Gastroesophageal sphincter (tissue), 4 donors: ENCODE measurements around the gene COMMD10. TPM values are rescaled to one million over a fixed set of nuclear protein-coding genes. Genes with fewer than 3 reads are reported as not detected.

Experiments
- ATAC-seq: fragments of 150-250 bp; one replicate; pipeline ENCODE4 v1.9.1; 2016; ENCODE audit warnings: mild to moderate bottlenecking, moderate library complexity
- H3K27ac ChIP-seq, 4 donors: fragments of 200-600 bp; sonication (generic) in 3 of 4; 1 replicate in 3 of 4; 2 replicates in 1 of 4; pipeline ENCODE4 v1.5.1; 2016 to 2019
- H3K27me3 ChIP-seq: fragments of 200-600 bp; sonication (generic); one replicate; pipeline ENCODE4 v1.5.1; 2019
- H3K36me3 ChIP-seq, 2 donors: fragments of 200-600 bp; sonication (generic); one replicate each; pipeline ENCODE4 v1.5.1; 2019; ENCODE audit warnings: control low read depth in 1 of 2
- H3K4me1 ChIP-seq, 3 donors: fragments of 200-600 bp; sonication (generic); 1 replicate in 2 of 3; 2 replicates in 1 of 3; pipeline ENCODE4 v1.5.1; 2016 to 2019; ENCODE audit warnings: control low read depth in 2 of 3
- H3K4me3 ChIP-seq, 2 donors: fragments of 200-600 bp; sonication (generic); one replicate each; pipeline ENCODE4 v1.5.1; 2019; ENCODE audit warnings: mild to moderate bottlenecking in 1 of 2, moderate library complexity in 1 of 2
- H3K9me3 ChIP-seq, 3 donors: fragments of 200-600 bp; sonication (generic); one replicate each; pipeline ENCODE4 v1.5.1; 2017 to 2019; ENCODE audit warnings: control low read depth in 2 of 3
- CTCF ChIP-seq, 4 experiments: fragments of 200-600 bp in 2 of 4; fragments of 450-650 bp in 2 of 4; sonication (generic) in 1 of 4; IDR thresholded peaks; one replicate each; pipeline ENCODE4 v1.5.1; 2017 to 2019; ENCODE audit warnings: antibody characterized with exemption in 4 of 4, mild to moderate bottlenecking in 2 of 4, moderate library complexity in 2 of 4
- EP300 ChIP-seq: sonication (generic); formaldehyde crosslinking; IDR thresholded peaks from one replicate; pipeline ENCODE4 v1.6.1; 2017; ENCODE audit warnings: antibody characterized with exemption, mild to moderate bottlenecking
- POLR2A ChIP-seq, 2 donors: fragments of 450-650 bp; IDR thresholded peaks; one replicate each; pipeline ENCODE4 v1.6.1; 2017; ENCODE audit warnings: antibody characterized with exemption in 2 of 2, mild to moderate bottlenecking in 2 of 2, moderate library complexity in 1 of 2
- POLR2AphosphoS5 ChIP-seq: sonication (generic); formaldehyde crosslinking; IDR thresholded peaks from one replicate; pipeline ENCODE4 v1.6.1; 2017; ENCODE audit warnings: antibody characterized with exemption
- WGBS, 2 donors: methylation state at CpG; one replicate each; pipeline ENCODE4 v1.1.5; 2018; ENCODE audit warnings: low coverage in 1 of 2; 5-methylcytosine and 5-hydroxymethylcytosine counted together
- total RNA-seq, 4 donors: library from RNA; depleted of rRNA; stranded (reverse); fragments of >200 nt; gene quantifications; one replicate each; pipeline ENCODE4 v1.1.0, GENCODE V29; 2016

Gene COMMD10
- total RNA-seq, 4 donors from 2014 or later: 26.4 to 48.3 (median 29.6) TPM

- Histone ChIP-seq H3K36me3 (peaks cover 0 to 86% of the 10 kb centered on the region in 2 donors), H3K9me3 (peaks cover 0 to 62% (median 0%) of the 10 kb centered on the region in 3 donors), H3K4me1 (no peaks in the 10 kb centered on the region), H3K4me3 (no peak overlapping the region), H3K27me3 (no peaks in the 10 kb centered on the region), H3K27ac (no peak overlapping the region)
- no peak for ATAC-seq
- WGBS, 2 donors: 86% methylated on average over 1 of the region's 1 CpG; no CpG with 5 or more reads in 1 of the 2 donors
- TF ChIP-seq POLR2AphosphoS5: no peak
- TF ChIP-seq CTCF (IDR thresholded peaks at IDR 0.05): no peak
- TF ChIP-seq POLR2A (IDR thresholded peaks at IDR 0.05): no peak
- no peak for TF ChIP-seq EP300
Observed at GRCh38 chr5:116305899-116306298, 221.1 kb downstream of the COMMD10 start.

DNA sequence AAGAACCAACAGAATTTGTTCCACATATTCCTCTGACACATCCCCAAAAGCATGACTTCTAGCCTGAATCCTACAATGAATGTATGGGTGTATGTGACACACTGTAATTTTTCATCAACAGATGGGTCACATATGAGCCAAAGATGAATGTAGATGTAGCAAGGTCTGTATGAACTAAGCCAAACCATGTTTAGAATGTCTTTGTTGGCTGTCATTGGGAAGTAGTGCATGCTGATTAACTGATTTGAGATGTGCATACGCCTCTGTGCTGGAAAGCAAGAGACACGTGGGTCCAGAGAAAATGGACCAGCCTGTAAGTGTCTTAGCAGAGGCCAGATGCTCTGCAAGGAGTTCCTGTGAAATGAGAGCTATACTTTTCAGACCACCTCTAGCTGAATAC lies 222.0 kb downstream of the COMMD10 start:
- no peak for ATAC-seq
- WGBS, 2 donors: 84 to 85% methylated on average over 2 of the region's 2 CpGs

DNA sequence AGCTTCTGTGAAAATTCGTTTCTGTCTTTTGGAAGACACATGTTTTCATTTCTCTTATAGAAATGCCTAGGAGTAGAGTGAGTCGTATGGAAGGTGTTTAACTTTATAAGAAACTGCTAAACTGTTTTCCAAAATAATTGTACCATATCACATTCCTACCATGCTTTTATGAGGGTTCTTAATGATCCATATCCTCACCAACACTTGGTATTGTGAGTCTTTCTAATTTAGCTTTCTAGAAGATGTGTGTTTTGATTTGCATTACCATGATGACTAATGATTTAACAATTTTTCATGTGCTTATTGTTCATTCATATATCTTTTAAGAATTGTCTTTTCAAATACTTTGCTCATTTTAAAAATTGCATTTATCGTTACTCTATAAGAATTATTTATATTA lies 223.6 kb downstream of the COMMD10 start:
- Histone ChIP-seq H3K4me3 (no peak overlapping the region), H3K4me1 (no peaks in the 10 kb centered on the region), H3K27ac (no peak overlapping the region), H3K9me3 (peaks cover 0 to 67% (median 0%) of the 10 kb centered on the region in 3 donors), H3K36me3 (peaks cover 0 to 69% of the 10 kb centered on the region in 2 donors), H3K27me3 (no peaks in the 10 kb centered on the region)
- TF ChIP-seq CTCF (IDR thresholded peaks at IDR 0.05): no peak
- no peak for TF ChIP-seq POLR2A (IDR thresholded peaks at IDR 0.05)
- TF ChIP-seq POLR2AphosphoS5: no peak
- no peak for TF ChIP-seq EP300
- no peak for ATAC-seq
- 95 to 100% methylated on average over 2 to 3 of the region's 3 CpGs for WGBS, 2 donors

More for the DNA sequence above, 222.0 kb downstream of the COMMD10 start:
- no peak overlapping the region for H3K27ac ChIP-seq
- no peak overlapping the region for H3K4me3 ChIP-seq
- TF ChIP-seq POLR2A (IDR thresholded peaks at IDR 0.05): no peak
- no peak for TF ChIP-seq EP300
- H3K36me3 ChIP-seq: peaks cover 0 to 84% of the 10 kb centered on the region in 2 donors
- no peaks in the 10 kb centered on the region for H3K4me1 ChIP-seq
- no peaks in the 10 kb centered on the region for H3K27me3 ChIP-seq
- H3K9me3 ChIP-seq: peaks cover 0 to 67% (median 0%) of the 10 kb centered on the region in 3 donors

DNA sequence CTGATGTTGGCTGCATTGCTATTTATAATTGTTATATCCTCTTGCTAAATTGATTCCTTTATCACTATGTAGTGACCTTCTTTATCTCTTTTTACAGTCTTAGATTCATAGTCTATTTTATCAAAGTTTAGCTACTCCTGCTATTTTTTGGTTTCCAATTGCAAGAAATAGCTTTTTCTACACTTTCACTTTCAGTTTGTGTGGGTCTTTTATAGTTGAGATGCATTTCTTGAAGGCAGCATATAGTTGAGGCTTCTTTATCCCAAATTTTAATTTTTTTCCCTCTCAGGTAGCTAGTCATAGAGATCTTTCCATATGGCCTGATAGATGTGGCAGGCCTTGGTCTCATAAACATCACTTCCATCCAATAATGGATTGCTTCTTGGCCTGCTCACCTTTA lies 228.5 kb downstream of the COMMD10 start:
- Histone ChIP-seq H3K27me3 (no peaks in the 10 kb centered on the region), H3K27ac (no peak overlapping the region), H3K4me1 (no peaks in the 10 kb centered on the region), H3K9me3 (peaks cover 0 to 43% (median 0%) of the 10 kb centered on the region in 3 donors), H3K36me3 (peaks cover 0 to 39% of the 10 kb centered on the region in 2 donors), H3K4me3 (no peak overlapping the region)
- TF ChIP-seq CTCF (IDR thresholded peaks at IDR 0.05) (no peak), POLR2AphosphoS5 (no peak), EP300 (no peak), POLR2A (IDR thresholded peaks at IDR 0.05) (no peak)
- no peak for ATAC-seq

GRCh38 chr5:116315531-116315930 lies 230.7 kb downstream of the COMMD10 start:
- Histone ChIP-seq H3K27ac (no peak overlapping the region), H3K9me3 (peaks cover 0 to 25% (median 0%) of the 10 kb centered on the region in 3 donors), H3K27me3 (no peaks in the 10 kb centered on the region), H3K4me3 (no peak overlapping the region), H3K36me3 (peaks cover 0 to 38% of the 10 kb centered on the region in 2 donors), H3K4me1 (peaks cover 0 to 4% (median 0%) of the 10 kb centered on the region in 3 donors)
- ATAC-seq: no peak
- WGBS, 2 donors: 90 to 100% methylated on average over 2 of the region's 2 CpGs
- TF ChIP-seq CTCF (IDR thresholded peaks at IDR 0.05): no peak
- TF ChIP-seq POLR2AphosphoS5: no peak
- no peak for TF ChIP-seq EP300
- TF ChIP-seq POLR2A (IDR thresholded peaks at IDR 0.05): no peak
